GM23338 (cell line): ENCODE data around the gene ZNF217.
"Not testable (repeated sequence)": the region's sequence is repeated elsewhere in the genome, so short reads cannot be mapped to it uniquely, and the experiment has no call there.

Source experiments
- JUNB ChIP-seq: IDR thresholded peaks from one replicate; pipeline ENCODE4 v1.6.1; 2016; ENCODE audit warnings: antibody characterized with exemption; ENCODE audit not compliant: unreplicated experiment
- TF ChIP-seq, protein P1 (sequence below), 2 experiments: fragments of 200-600 bp in 1 of 2; sonication (generic) in 1 of 2; conservative IDR thresholded peaks; 2 replicates each; pipeline versions ENCODE4 v1.5.1 to v1.6.1; 2016 to 2017; ENCODE audit warnings: antibody characterized with exemption in 2 of 2, low read depth in 2 of 2, mild to moderate bottlenecking in 2 of 2, moderate library complexity in 1 of 2

DNA sequence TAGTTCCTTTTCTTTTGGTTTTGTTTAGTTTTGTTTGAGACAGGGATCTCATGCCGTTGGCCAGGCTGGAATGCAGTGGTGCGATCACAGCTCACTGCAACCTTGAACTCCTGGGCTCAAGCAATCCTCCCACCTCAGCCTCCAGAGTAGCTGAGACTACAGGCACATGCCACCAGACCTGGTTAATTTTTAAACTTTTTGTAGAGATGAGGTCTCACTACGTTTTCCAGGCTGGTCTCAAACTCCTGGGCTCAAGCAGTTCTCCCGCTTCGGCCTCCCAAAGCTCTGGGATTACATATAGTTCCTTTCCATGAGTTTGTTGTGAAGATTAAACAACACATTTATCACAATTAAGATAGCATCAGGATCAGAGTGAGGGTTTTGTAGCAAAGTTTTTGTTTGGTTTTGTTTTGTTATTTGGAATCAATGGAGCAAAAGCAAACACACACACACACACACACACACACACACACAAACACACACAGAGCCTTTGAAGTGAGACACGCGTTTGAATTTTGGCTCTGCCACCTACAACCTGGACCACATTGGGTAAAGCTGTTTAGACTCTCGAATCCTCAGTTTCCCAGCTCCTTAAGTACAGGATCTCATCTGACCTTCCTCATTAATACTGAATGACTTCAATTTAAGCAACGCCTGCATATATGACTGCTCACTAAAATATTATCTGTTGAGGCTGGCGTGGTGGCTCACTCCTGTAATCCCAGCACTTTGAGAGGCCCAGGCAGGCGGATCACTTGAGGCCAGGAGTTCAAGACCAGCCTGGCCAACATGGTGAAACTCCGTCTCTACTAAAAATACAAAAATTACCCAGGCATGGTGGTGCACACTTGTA lies 41.7 kb downstream of the ZNF217 start:
- TF ChIP-seq, protein P1, sequence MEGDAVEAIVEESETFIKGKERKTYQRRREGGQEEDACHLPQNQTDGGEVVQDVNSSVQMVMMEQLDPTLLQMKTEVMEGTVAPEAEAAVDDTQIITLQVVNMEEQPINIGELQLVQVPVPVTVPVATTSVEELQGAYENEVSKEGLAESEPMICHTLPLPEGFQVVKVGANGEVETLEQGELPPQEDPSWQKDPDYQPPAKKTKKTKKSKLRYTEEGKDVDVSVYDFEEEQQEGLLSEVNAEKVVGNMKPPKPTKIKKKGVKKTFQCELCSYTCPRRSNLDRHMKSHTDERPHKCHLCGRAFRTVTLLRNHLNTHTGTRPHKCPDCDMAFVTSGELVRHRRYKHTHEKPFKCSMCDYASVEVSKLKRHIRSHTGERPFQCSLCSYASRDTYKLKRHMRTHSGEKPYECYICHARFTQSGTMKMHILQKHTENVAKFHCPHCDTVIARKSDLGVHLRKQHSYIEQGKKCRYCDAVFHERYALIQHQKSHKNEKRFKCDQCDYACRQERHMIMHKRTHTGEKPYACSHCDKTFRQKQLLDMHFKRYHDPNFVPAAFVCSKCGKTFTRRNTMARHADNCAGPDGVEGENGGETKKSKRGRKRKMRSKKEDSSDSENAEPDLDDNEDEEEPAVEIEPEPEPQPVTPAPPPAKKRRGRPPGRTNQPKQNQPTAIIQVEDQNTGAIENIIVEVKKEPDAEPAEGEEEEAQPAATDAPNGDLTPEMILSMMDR (conservative IDR thresholded peaks at IDR 0.05; ENCODE audit: low read depth in 2 of 2), result not testable (repeated sequence)
- TF ChIP-seq JUNB, result not testable (repeated sequence)
